BLaER1 (cell line): ENCODE results near the gene FBRSL1.
A peak's percentile ranks its signal among the peaks of the same experiment; 100 is the strongest.
"Not testable (repeated sequence)": the region's sequence is repeated elsewhere in the genome, so short reads cannot be mapped to it uniquely, and the experiment has no call there.

Source experiments
- H3K27ac ChIP-seq: shearing (Covaris generic); formaldehyde crosslinking; 2 replicates; pipeline ENCODE4 v1.8.1; 2022
- H3K27me3 ChIP-seq: shearing (Covaris generic); formaldehyde crosslinking; 2 replicates; pipeline ENCODE4 v1.8.1; 2022
- H3K36me3 ChIP-seq: shearing (Covaris generic); formaldehyde crosslinking; 2 replicates; pipeline ENCODE4 v1.8.1; 2022
- H3K4me1 ChIP-seq: shearing (Covaris generic); formaldehyde crosslinking; 2 replicates; pipeline ENCODE4 v1.8.1; 2022
- H3K4me2 ChIP-seq: shearing (Covaris generic); formaldehyde crosslinking; 2 replicates; pipeline ENCODE4 v1.8.1; 2022
- H3K4me3 ChIP-seq: shearing (Covaris generic); formaldehyde crosslinking; 2 replicates; pipeline ENCODE4 v1.8.1; 2022
- H3K9ac ChIP-seq: shearing (Covaris generic); formaldehyde crosslinking; 2 replicates; pipeline ENCODE4 v1.8.1; 2022
- H3K9me3 ChIP-seq: shearing (Covaris generic); formaldehyde crosslinking; 2 replicates; pipeline ENCODE4 v1.8.1; 2022
- H4K20me1 ChIP-seq: shearing (Covaris generic); formaldehyde crosslinking; 2 replicates; pipeline ENCODE4 v1.8.1; 2022
- Cebpa-rat ChIP-seq: shearing (Covaris generic); IDR thresholded peaks from 2 replicates; pipeline ENCODE4 v1.8.1; 2022

Gene FBRSL1

GRCh38 chr12:132489602-132490266 is at the start of gene FBRSL1:
Gene FBRSL1, plus strand, starts transcription at chr12:132490151.
- Histone ChIP-seq H3K4me3 (peak within 1 kb of the TSS; percentile 85), H3K9ac (peak within 1 kb of the TSS; percentile 92), H3K4me1 (peaks cover 85% of the 10 kb centered on the region), H3K27me3 (no peaks in the 10 kb centered on the region), H3K4me2 (peak within 1 kb of the TSS; percentile 99), H3K36me3 (peaks cover 22% of the 10 kb centered on the region; the same call in 1 of the 2 replicates), H3K27ac (peak within 1 kb of the TSS; percentile 91), H3K9me3 (no peaks in the 10 kb centered on the region), H4K20me1 (peaks cover 45% of the 10 kb centered on the region)
- TF ChIP-seq Cebpa-rat: no peak

- not testable (repeated sequence) for H3K27me3 ChIP-seq
- H3K9me3 ChIP-seq: peaks cover 30% of the 10 kb centered on the region
Measured at GRCh38 chr12:132440420-132440819, 49.5 kb upstream of the FBRSL1 start.

GRCh38 chr12:132441871-132442863 is 47.8 kb upstream of the FBRSL1 start:
- TF ChIP-seq Cebpa-rat: no peak
- H3K9me3 ChIP-seq: peaks cover 12% of the 10 kb centered on the region
- no peaks in the 10 kb centered on the region for H4K20me1 ChIP-seq
- peak overlapping the region; percentile 86 for H3K27ac ChIP-seq
- H3K27me3 ChIP-seq: no peaks in the 10 kb centered on the region
- H3K4me3 ChIP-seq: peak overlapping the region; percentile 61; the same call in 1 of the 2 replicates
- H3K4me1 ChIP-seq: peaks cover 98% of the 10 kb centered on the region
- peak overlapping the region; percentile 96 for H3K4me2 ChIP-seq
- H3K9ac ChIP-seq: peak overlapping the region; percentile 76
- peaks cover 19% of the 10 kb centered on the region for H3K36me3 ChIP-seq

More at GRCh38 chr12:132440420-132440819, 49.5 kb upstream of the FBRSL1 start:
- peak overlapping the region; percentile 96 for H3K4me2 ChIP-seq
- H3K9ac ChIP-seq: peak overlapping the region; percentile 76
- H3K4me3 ChIP-seq: peak overlapping the region; percentile 61
- H3K36me3 ChIP-seq: peaks cover 32% of the 10 kb centered on the region
- peaks cover 98% of the 10 kb centered on the region for H3K4me1 ChIP-seq
- H3K27ac ChIP-seq: peak overlapping the region; percentile 86
- H4K20me1 ChIP-seq: not testable (repeated sequence)

GRCh38 chr12:132443091-132443490 is 46.9 kb upstream of the FBRSL1 start:
- H4K20me1 ChIP-seq: no peaks in the 10 kb centered on the region
- H3K27me3 ChIP-seq: no peaks in the 10 kb centered on the region
- H3K9me3 ChIP-seq: peaks cover 5% of the 10 kb centered on the region; the same call in 1 of the 2 replicates
- peaks cover 19% of the 10 kb centered on the region for H3K36me3 ChIP-seq
- H3K9ac ChIP-seq: peak overlapping the region; percentile 84; the same call in 1 of the 2 replicates
- no peak for TF ChIP-seq Cebpa-rat
- H3K27ac ChIP-seq: peak overlapping the region; percentile 92
- H3K4me2 ChIP-seq: peak overlapping the region; percentile 98
- H3K4me3 ChIP-seq: no peak overlapping the region
- peaks cover 98% of the 10 kb centered on the region for H3K4me1 ChIP-seq

- peak overlapping the region; percentile 58 for H3K4me3 ChIP-seq
- H3K9me3 ChIP-seq: no peaks in the 10 kb centered on the region
- peak overlapping the region; percentile 98 for H3K4me2 ChIP-seq
- peak overlapping the region; percentile 84 for H3K9ac ChIP-seq
- peaks cover 19% of the 10 kb centered on the region for H3K36me3 ChIP-seq
- no peak for TF ChIP-seq Cebpa-rat
- H4K20me1 ChIP-seq: no peaks in the 10 kb centered on the region
- peak overlapping the region; percentile 92 for H3K27ac ChIP-seq
- no peaks in the 10 kb centered on the region for H3K27me3 ChIP-seq
- H3K4me1 ChIP-seq: peaks cover 97% of the 10 kb centered on the region
Measured at GRCh38 chr12:132444283-132444682, 45.7 kb upstream of the FBRSL1 start.

- Histone ChIP-seq H3K4me2 (peak overlapping the region; percentile 98), H3K4me1 (peaks cover 97% of the 10 kb centered on the region), H3K9me3 (no peaks in the 10 kb centered on the region), H4K20me1 (no peaks in the 10 kb centered on the region), H3K27ac (peak overlapping the region; percentile 92), H3K27me3 (no peaks in the 10 kb centered on the region), H3K4me3 (peak overlapping the region; percentile 60), H3K9ac (peak overlapping the region; percentile 84), H3K36me3 (peaks cover 19% of the 10 kb centered on the region)
- no peak for TF ChIP-seq Cebpa-rat
Measured at GRCh38 chr12:132444957-132445883, 44.7 kb upstream of the FBRSL1 start.

- Histone ChIP-seq H4K20me1 (no peaks in the 10 kb centered on the region), H3K4me3 (peak overlapping the region; percentile 60), H3K4me1 (peaks cover 97% of the 10 kb centered on the region), H3K27ac (peak overlapping the region; percentile 92), H3K36me3 (peaks cover 19% of the 10 kb centered on the region), H3K9ac (peak overlapping the region; percentile 84), H3K4me2 (peak overlapping the region; percentile 98), H3K27me3 (no peaks in the 10 kb centered on the region), H3K9me3 (no peaks in the 10 kb centered on the region)
- no peak for TF ChIP-seq Cebpa-rat
Measured at GRCh38 chr12:132445884-132446632, 43.9 kb upstream of the FBRSL1 start.

GRCh38 chr12:132446633-132447326 is 43.2 kb upstream of the FBRSL1 start:
- Histone ChIP-seq H3K9ac (no peak overlapping the region), H3K27me3 (no peaks in the 10 kb centered on the region), H3K36me3 (peaks cover 18% of the 10 kb centered on the region), H3K27ac (peak overlapping the region; percentile 92), H3K9me3 (no peaks in the 10 kb centered on the region), H3K4me1 (peaks cover 97% of the 10 kb centered on the region), H3K4me3 (no peak overlapping the region), H3K4me2 (peak overlapping the region; percentile 98), H4K20me1 (no peaks in the 10 kb centered on the region)
- TF ChIP-seq Cebpa-rat: no peak
